ENCODE data around the gene RIN1. TPM values are rescaled to one million over a fixed set of nuclear protein-coding genes. Genes with fewer than 3 reads are reported as not detected.

The RIN1 gene
- polyA plus RNA-seq, 1 donor (not counting 4 experiments of a cell fraction or from before 2014, with no cell fraction given) = 10.6 TPM

GRCh38 chr11:66317322-66317722 lies 18.9 kb downstream of the RIN1 start:
- Histone ChIP-seq H3K4me2 (ENCODE audit: control insufficient read depth, extremely low read depth, insufficient read depth, low read depth, low read length) (no peak overlapping the region), H3K4me1 (ENCODE audit: control insufficient read depth, extremely low read depth, insufficient read depth, low read length) (peaks cover 14% of the 10 kb centered on the region), H3K36me3 (ENCODE audit: control insufficient read depth in 2 of 2, extremely low read depth in 1 of 2, insufficient read depth in 2 of 2, low read length in 2 of 2) (no peaks in the 10 kb centered on the region), H3K27me3 (ENCODE audit: control insufficient read depth, extremely low read depth, insufficient read depth, low read length) (peaks cover 11% of the 10 kb centered on the region), H3K4me3 (ENCODE audit: control insufficient read depth in 2 of 3, extremely low read depth in 1 of 3, insufficient read depth in 2 of 3, low read depth in 1 of 3, low read length in 3 of 3) (no peak overlapping the region), H4K20me1 (ENCODE audit: control insufficient read depth, extremely low read depth, insufficient read depth, low read length) (no peaks in the 10 kb centered on the region), H3K79me2 (ENCODE audit: control insufficient read depth, insufficient read depth, low read length) (no peaks in the 10 kb centered on the region), H3K9me3 (ENCODE audit: control insufficient read depth, low read depth, low read length) (no peaks in the 10 kb centered on the region), H3K9me1 (ENCODE audit: control insufficient read depth, extremely low read depth, insufficient read depth, low read length) (no peaks in the 10 kb centered on the region), H3K27ac (ENCODE audit: control insufficient read depth, insufficient read depth, low read length) (no peak overlapping the region), H2AFZ (ENCODE audit: control insufficient read depth, low read length) (no peak overlapping the region), H3K9ac (ENCODE audit: control insufficient read depth, extremely low read depth, insufficient read depth, low read length) (no peak overlapping the region)
- dilution Hi-C loops (cut with MboI; ENCODE audit: extremely low pct_ligation_motif_present, low sequenced_read_pairs) = no loop called here
- no peak for FAIRE-seq
- no peak for DNase-seq (ENCODE audit: low read depth, low spot score)
- TF ChIP-seq CTCF (optimal IDR thresholded peaks at IDR 0.05 in 1 of 3, IDR thresholded peaks at IDR 0.05 in 1 of 3, conservative IDR thresholded peaks at IDR 0.05 in 1 of 3; ENCODE audit: extremely low read depth in 1 of 3, insufficient read depth in 2 of 3, low read length in 3 of 3) (no peak), EZH2 (IDR thresholded peaks at IDR 0.05; ENCODE audit: low read length) (no peak)

DNA sequence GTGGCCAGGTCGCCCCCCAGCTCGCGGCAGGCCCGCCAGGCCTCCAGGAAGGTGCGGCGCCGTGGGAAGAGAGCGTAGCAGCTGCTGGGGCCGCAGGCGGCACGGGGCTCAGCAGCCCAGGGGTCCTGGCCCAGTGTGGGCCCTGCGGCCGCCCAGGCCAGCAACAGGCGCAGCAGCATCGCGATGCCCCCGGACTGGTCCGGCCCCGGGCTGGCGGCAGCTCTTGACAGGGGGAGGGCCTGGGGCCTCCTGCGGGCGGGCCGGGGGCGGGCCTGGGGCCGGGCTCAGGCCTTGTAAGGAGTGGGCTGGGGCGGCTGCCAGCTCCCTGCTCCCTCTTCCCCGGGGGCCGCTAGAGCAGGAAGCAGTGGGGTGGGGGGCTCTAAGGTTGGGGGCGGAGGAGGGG lies 19.4 kb downstream of the RIN1 start, which contains the start of gene CD248:
Gene CD248, minus strand, starts transcription at position 196 of the 403 bp plus-strand sequence. Its CDS starts 17 bp downstream, at position 179.
- H3K9me3 ChIP-seq (ENCODE audit: control insufficient read depth, low read depth, low read length) = no peaks in the 10 kb centered on the region
- dilution Hi-C loops (cut with MboI; ENCODE audit: extremely low pct_ligation_motif_present, low sequenced_read_pairs) = no loop called here
- H3K27me3 ChIP-seq (ENCODE audit: control insufficient read depth, extremely low read depth, insufficient read depth, low read length) = peaks cover 11% of the 10 kb centered on the region
- DNase-seq (ENCODE audit: low read depth, low spot score) = no peak
- H3K79me2 ChIP-seq (ENCODE audit: control insufficient read depth, insufficient read depth, low read length) = no peaks in the 10 kb centered on the region
- no peak within 1 kb of the TSS for H3K9ac ChIP-seq (ENCODE audit: control insufficient read depth, extremely low read depth, insufficient read depth, low read length)
- no peak within 1 kb of the TSS for H3K4me3 ChIP-seq (ENCODE audit: control insufficient read depth in 2 of 3, extremely low read depth in 1 of 3, insufficient read depth in 2 of 3, low read depth in 1 of 3, low read length in 3 of 3)
- no peak for TF ChIP-seq CTCF (optimal IDR thresholded peaks at IDR 0.05 in 1 of 3, IDR thresholded peaks at IDR 0.05 in 1 of 3, conservative IDR thresholded peaks at IDR 0.05 in 1 of 3; ENCODE audit: extremely low read depth in 1 of 3, insufficient read depth in 2 of 3, low read length in 3 of 3)
- no peak for TF ChIP-seq EZH2 (IDR thresholded peaks at IDR 0.05; ENCODE audit: low read length)
- peak within 1 kb of the TSS; percentile 16 for H3K4me2 ChIP-seq (ENCODE audit: control insufficient read depth, extremely low read depth, insufficient read depth, low read depth, low read length)
- no peak for FAIRE-seq
- no peaks in the 10 kb centered on the region for H4K20me1 ChIP-seq (ENCODE audit: control insufficient read depth, extremely low read depth, insufficient read depth, low read length)
- H3K36me3 ChIP-seq (ENCODE audit: control insufficient read depth in 2 of 2, extremely low read depth in 1 of 2, insufficient read depth in 2 of 2, low read length in 2 of 2) = no peaks in the 10 kb centered on the region
- H3K4me1 ChIP-seq (ENCODE audit: control insufficient read depth, extremely low read depth, insufficient read depth, low read length) = peaks cover 16% of the 10 kb centered on the region
- H3K9me1 ChIP-seq (ENCODE audit: control insufficient read depth, extremely low read depth, insufficient read depth, low read length) = no peaks in the 10 kb centered on the region
- no peak within 1 kb of the TSS for H3K27ac ChIP-seq (ENCODE audit: control insufficient read depth, insufficient read depth, low read length)
- H2AFZ ChIP-seq (ENCODE audit: control insufficient read depth, low read length) = peak within 1 kb of the TSS; percentile 26

Measured in keratinocyte (primary cell).